Activated CD8-positive, alpha-beta T cell treated with anti-CD3 and anti-CD28 coated beads for 36 hours (primary cell): ENCODE results near the gene PSMD2. TPM values are rescaled to one million over a fixed set of nuclear protein-coding genes. Genes with fewer than 3 reads are reported as not detected.
A peak's percentile ranks its signal among the peaks of the same experiment; 100 is the strongest.
"Not testable (repeated sequence)": the region's sequence is repeated elsewhere in the genome, so short reads cannot be mapped to it uniquely, and the experiment has no call there.

ENCODE experiments used
- ATAC-seq: fragments of 200-7000 bp; cut with Tn5 transposase; one replicate; pipeline ENCODE4 v1.10.0; 2021; ENCODE audit warnings: mild to moderate bottlenecking, moderate library complexity
- CTCF ChIA-PET: fragments of 350-600 bp; sonication (Branson Sonifier 250); formaldehyde crosslinking; loops from one replicate; lab custom pipeline; 2021; ENCODE audit warnings: antibody characterized with exemption; lab: Charles Lee
- POLR2A ChIA-PET: fragments of 350-600 bp; sonication (Branson Sonifier 250); formaldehyde crosslinking; loops from one replicate; lab custom pipeline; 2021; ENCODE audit warnings: antibody characterized with exemption; lab: Charles Lee
- DNase-seq: peaks from one replicate; pipeline ENCODE4 v3.0.0-alpha.2; 2020
- H3K27ac Mint-ChIP-seq: one replicate; pipeline ENCODE4 v1.8.0; 2021; ENCODE audit warnings: mild to moderate bottlenecking, mixed read lengths
- H3K27me3 Mint-ChIP-seq: one replicate; pipeline ENCODE4 v1.8.0; 2021; ENCODE audit warnings: mixed read lengths
- H3K36me3 Mint-ChIP-seq: one replicate; pipeline ENCODE4 v1.8.0; 2021; ENCODE audit warnings: low read depth, mixed read lengths
- H3K4me1 Mint-ChIP-seq: one replicate; pipeline ENCODE4 v1.8.0; 2021; ENCODE audit warnings: low read depth, mixed read lengths
- H3K4me3 Mint-ChIP-seq: one replicate; pipeline ENCODE4 v1.8.0; 2021; ENCODE audit warnings: mild to moderate bottlenecking, moderate library complexity, mixed read lengths
- H3K9me3 Mint-ChIP-seq: one replicate; pipeline ENCODE4 v1.8.0; 2021; ENCODE audit warnings: mixed read lengths
- CTCF ChIP-seq: fragments of 200-600 bp; IDR thresholded peaks from one replicate; pipeline ENCODE4 v1.8.0; 2022; ENCODE audit warnings: antibody characterized with exemption, mild to moderate bottlenecking
- intact Hi-C: fragments of 100-400 bp; cut with micrococcal nuclease; formaldehyde crosslinking; loops from one replicate; pipeline ENCODE4 v1.10.0; 2022
- total RNA-seq, 2 experiments: library from RNA; stranded (reverse); gene quantifications; one replicate each; pipeline ENCODE4 v1.2.3, GENCODE V29; 2021

The PSMD2 gene
- total RNA-seq, 2 experiments from 2014 or later, result 220 to 221 TPM

GRCh38 chr3:184338511-184338945 is 39.5 kb downstream of the PSMD2 start:
- intact Hi-C loops, result no loop called here
- no peaks in the 10 kb centered on the region for H3K9me3 Mint-ChIP-seq
- CTCF ChIA-PET, result interaction anchor here (1.0 to 2.8 kb wide), 3 partner anchors 13 to 33 kb away, joined by 3 to 25 read pairs (median 3); no protein-coding TSS in a partner anchor
- H3K4me1 Mint-ChIP-seq, result peaks cover 40% of the 10 kb centered on the region
- POLR2A ChIA-PET, result interaction anchor here (0.7 to 3.8 kb wide), 6 partner anchors 12 to 24 kb away, joined by 3 to 22 read pairs (median 6); partner anchors contain the start of gene EIF4G1
- H3K4me3 Mint-ChIP-seq, result no peak overlapping the region
- ATAC-seq (no peak), DNase-seq (peak; percentile 41)
- no peak overlapping the region for H3K27ac Mint-ChIP-seq
- H3K36me3 Mint-ChIP-seq, result peaks cover 17% of the 10 kb centered on the region
- no peak for TF ChIP-seq CTCF
- no peaks in the 10 kb centered on the region for H3K27me3 Mint-ChIP-seq

- H3K27ac Mint-ChIP-seq, result no peak overlapping the region
- H3K4me1 Mint-ChIP-seq, result peaks cover 35% of the 10 kb centered on the region
- no peak overlapping the region for H3K4me3 Mint-ChIP-seq
- no peaks in the 10 kb centered on the region for H3K9me3 Mint-ChIP-seq
- POLR2A ChIA-PET, result interaction anchor here (0.7 to 3.8 kb wide), 5 partner anchors 12 to 23 kb away, joined by 3 to 22 read pairs (median 8); partner anchors contain the start of gene EIF4G1
- intact Hi-C loops, result no loop called here
- CTCF ChIA-PET, result interaction anchor here (1.0 to 2.8 kb wide), 3 partner anchors 13 to 33 kb away, joined by 3 to 25 read pairs (median 3); no protein-coding TSS in a partner anchor
- no peak for DNase-seq
- H3K36me3 Mint-ChIP-seq, result peaks cover 12% of the 10 kb centered on the region
- no peaks in the 10 kb centered on the region for H3K27me3 Mint-ChIP-seq
- no peak for ATAC-seq
- no peak for TF ChIP-seq CTCF
Observed at GRCh38 chr3:184339001-184339400, 40.0 kb downstream of the PSMD2 start.

DNA sequence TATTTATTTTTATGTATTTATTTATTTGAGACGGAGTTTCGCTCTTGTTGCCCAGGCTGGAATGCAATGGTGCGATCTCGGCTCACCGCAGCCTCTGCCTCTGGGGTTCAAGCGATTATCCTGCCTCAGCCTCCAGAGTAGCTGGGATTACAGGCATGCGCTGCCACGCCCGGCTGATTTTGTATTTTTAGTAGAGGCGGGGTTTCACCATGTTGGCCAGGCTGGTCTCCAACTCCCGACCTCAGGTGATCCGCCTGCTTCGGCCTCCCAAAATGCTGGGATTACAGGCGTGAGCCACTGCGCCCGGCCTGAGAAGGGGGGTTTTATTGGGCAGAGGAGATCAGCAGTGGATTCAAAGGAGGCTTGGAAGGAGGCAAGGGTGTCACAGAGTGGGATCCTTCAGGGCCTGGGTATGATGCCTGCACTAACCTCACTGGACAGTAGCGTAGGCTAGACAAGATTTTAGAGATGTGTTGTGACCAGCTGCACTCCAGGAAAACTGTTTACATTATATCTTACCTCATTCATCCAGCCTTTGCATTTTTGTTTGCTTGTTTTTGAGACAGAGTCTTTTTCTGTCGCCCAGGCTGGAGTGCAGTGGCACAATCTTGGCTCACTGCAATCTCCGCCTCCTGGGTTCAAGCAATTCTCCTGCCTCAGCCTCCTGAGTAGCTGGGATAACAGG is 40.6 kb downstream of the PSMD2 start:
- DNase-seq, H3K9me3 Mint-ChIP-seq, H3K27me3 Mint-ChIP-seq, H3K4me3 Mint-ChIP-seq, H3K27ac Mint-ChIP-seq, H3K36me3 Mint-ChIP-seq, ATAC-seq, intact Hi-C loops: not testable (repeated sequence)
- H3K4me1 Mint-ChIP-seq, result peaks cover 29% of the 10 kb centered on the region
- POLR2A ChIA-PET, result interaction anchor here (1.5 to 3.8 kb wide), 3 partner anchors 14 to 24 kb away, joined by 3 to 22 read pairs (median 8); partner anchors contain the start of gene EIF4G1
- CTCF ChIA-PET, result interaction anchor here (1.9 kb wide), 1 partner anchor 32 kb away, joined by 5 read pairs; no protein-coding TSS in a partner anchor

DNA sequence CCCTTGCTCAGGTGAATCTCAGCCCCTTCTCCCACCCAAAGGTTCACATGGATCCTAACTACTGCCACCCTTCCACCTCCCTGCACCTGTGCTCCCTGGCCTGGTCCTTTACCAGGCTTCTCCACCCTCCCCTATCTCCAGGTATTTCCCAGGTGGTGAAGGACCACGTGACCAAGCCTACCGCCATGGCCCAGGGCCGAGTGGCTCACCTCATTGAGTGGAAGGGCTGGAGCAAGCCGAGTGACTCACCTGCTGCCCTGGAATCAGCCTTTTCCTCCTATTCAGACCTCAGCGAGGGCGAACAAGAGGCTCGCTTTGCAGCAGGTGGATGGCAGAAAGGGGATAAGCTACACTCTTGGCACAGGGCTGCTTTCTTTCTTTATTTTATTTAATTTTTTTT is 42.9 kb downstream of the PSMD2 start:
- Mint-ChIP-seq H3K27me3 (no peaks in the 10 kb centered on the region), H3K9me3 (no peaks in the 10 kb centered on the region), H3K36me3 (no peaks in the 10 kb centered on the region), H3K27ac (no peak overlapping the region), H3K4me1 (peaks cover 14% of the 10 kb centered on the region), H3K4me3 (no peak overlapping the region)
- ATAC-seq, result no peak
- intact Hi-C loops, result no loop called here
- CTCF ChIA-PET, result interaction anchor here (2.4 kb wide), 1 partner anchor 13 kb away, joined by 9 read pairs; no protein-coding TSS in a partner anchor
- no peak for TF ChIP-seq CTCF
- POLR2A ChIA-PET, result interaction anchor here (0.6 kb wide), 1 partner anchor 39 kb away, joined by 3 read pairs; no protein-coding TSS in a partner anchor
- DNase-seq, result no peak

GRCh38 chr3:184343200-184343876 is 44.3 kb downstream of the PSMD2 start:
- ChIA-PET CTCF (interaction anchor here (2.4 kb wide), 1 partner anchor 11 kb away, joined by 9 read pairs; no protein-coding TSS in a partner anchor), POLR2A (interaction anchor here (1.1 kb wide), 1 partner anchor 27 kb away, joined by 3 read pairs; no protein-coding TSS in a partner anchor)
- Mint-ChIP-seq H3K4me1 (peaks cover 4% of the 10 kb centered on the region), H3K9me3 (no peaks in the 10 kb centered on the region), H3K36me3 (no peaks in the 10 kb centered on the region), H3K4me3 (no peak overlapping the region), H3K27me3 (no peaks in the 10 kb centered on the region), H3K27ac (no peak overlapping the region)
- ATAC-seq (no peak), DNase-seq (no peak)
- TF ChIP-seq CTCF, result no peak
- intact Hi-C loops, result no loop called here
